Stimulated activated CD8-positive, alpha-beta memory T cell treated with anti-CD3 and anti-CD28 coated beads, Interleukin-15, amount 100 ng/mL, for 24 hours (primary cell): ENCODE data around the gene ZNF571.

Experiments
- DNase-seq: peaks from one replicate; pipeline ENCODE4 v3.0.0-alpha.2; 2020; ENCODE audit warnings: low read depth

The ZNF571 gene

GRCh38 chr19:37594304-37594981, at the start of gene ZNF571, which contains the start of gene ZNF540:
Gene ZNF571, minus strand, starts transcription at chr19:37594792. Its CDS starts 8,116 bp downstream, at chr19:37586676.
Gene ZNF540, plus strand, starts transcription at chr19:37594876. Its CDS starts 3,572 bp downstream, at chr19:37598448.
- DNase-seq: peak; percentile 81

- DNase-seq: no peak
These were observed 40.8 kb upstream of the ZNF571 start for GRCh38 chr19:37635076-37636056.

GRCh38 chr19:37594982-37595382, 390 bp upstream of the ZNF571 start:
- DNase-seq: peak; percentile 19

GRCh38 chr19:37593996-37594303, 642 bp downstream of the ZNF571 start:
- DNase-seq: no peak

GRCh38 chr19:37583340-37583739, 11.3 kb downstream of the ZNF571 start:
- no peak for DNase-seq

GRCh38 chr19:37572203-37572602, 22.4 kb downstream of the ZNF571 start:
- DNase-seq: no peak

GRCh38 chr19:37565370-37565669, 29.3 kb downstream of the ZNF571 start:
- no peak for DNase-seq

- DNase-seq: no peak
These were observed 29.8 kb downstream of the ZNF571 start for GRCh38 chr19:37564624-37565369.

GRCh38 chr19:37563518-37563917, 31.1 kb downstream of the ZNF571 start:
- DNase-seq: no peak

GRCh38 chr19:37551129-37551993, 43.2 kb downstream of the ZNF571 start:
- DNase-seq: peak; percentile 21

GRCh38 chr19:37537391-37537947, 57.1 kb downstream of the ZNF571 start:
- no peak for DNase-seq

GRCh38 chr19:37519890-37520289, 74.7 kb downstream of the ZNF571 start:
- no peak for DNase-seq
